Right forelimb (tissue), 1 donor: ENCODE data around the gene UNKL.

Experiments
- DNase-seq: peaks from one replicate; pipeline ENCODE4 v3.0.0-alpha.2; 2018

The UNKL gene

DNA sequence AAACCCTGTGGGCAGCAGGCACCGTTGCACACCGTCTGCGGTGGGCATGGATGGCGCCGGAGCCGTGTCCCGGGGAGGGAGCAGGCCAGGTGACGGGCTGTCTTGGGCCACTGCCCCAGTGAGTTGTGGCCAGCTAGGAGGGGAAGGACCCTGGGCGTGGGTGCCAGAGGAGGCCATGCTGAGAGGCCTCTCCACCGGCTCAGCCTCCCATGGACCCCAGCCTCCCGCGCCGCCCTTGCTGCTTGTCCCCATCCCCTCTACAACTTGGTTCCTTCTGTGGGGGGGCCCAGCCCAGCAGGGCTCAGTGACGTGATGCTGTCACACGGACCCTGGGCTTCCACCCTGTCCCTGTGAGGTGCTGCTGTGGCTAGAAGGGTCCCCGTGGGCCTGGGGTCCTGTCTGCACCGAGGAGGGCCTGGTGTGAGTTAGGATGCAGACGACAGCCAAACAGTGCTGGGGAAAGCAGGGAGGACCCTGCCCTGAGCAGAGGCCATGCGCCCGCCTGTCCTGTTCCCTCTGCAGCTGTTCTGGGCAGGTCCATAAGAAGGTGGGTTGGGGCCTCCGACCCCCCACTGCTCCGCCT is 93.8 kb downstream of the UNKL start:
- no peak for DNase-seq

DNA sequence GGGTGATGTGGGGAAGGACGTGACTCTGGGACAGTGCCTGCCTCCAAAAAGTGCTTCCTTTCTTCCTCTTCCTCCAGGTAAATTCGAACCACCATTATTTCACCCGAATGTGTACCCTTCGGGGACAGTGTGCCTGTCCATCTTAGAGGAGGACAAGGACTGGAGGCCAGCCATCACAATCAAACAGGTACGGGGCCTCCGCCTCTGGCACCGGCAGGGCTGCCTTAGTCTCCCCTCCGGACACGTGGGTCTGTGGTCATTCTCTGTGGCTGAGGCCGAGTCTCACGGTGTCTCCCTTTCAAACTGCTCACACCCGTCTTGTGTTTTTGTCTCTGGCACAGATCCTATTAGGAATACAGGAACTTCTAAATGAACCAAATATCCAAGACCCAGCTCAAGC is 94.4 kb downstream of the UNKL start:
- no peak for DNase-seq

DNA sequence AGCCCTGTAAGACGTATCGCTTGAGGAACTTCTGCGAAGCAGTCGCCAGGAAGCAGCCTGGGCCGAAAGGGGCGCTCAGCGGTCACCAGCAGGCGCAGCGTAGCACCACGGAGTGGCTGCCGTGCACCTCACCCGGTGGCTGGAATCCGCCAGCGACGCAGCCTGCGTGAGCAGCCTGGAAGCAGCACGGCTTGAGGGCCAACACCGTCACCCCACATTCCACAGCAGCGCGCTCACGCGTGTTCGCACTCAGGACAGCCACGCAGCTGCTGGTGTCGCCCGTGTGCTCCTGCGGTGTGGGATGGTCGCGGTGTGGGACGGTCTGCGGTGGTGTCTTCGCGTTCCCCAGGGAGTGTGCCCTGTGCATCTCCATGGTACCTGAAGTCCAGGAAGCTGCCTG is 95.5 kb downstream of the UNKL start:
- DNase-seq, result no peak

DNA sequence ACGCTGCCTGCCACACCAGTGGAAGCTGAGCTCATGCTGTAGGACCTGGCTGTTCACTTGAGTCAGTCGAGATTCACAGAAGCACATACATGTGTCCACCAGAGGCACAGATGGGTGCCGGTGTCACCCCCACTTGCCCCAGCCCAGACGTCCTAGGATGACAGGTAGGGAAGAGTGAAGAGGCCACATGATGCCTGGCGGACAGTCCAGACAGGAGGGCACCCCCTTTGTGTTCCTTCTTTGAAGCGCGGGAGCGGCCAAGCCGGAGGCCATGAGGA is 96.3 kb downstream of the UNKL start:
- no peak for DNase-seq

DNA sequence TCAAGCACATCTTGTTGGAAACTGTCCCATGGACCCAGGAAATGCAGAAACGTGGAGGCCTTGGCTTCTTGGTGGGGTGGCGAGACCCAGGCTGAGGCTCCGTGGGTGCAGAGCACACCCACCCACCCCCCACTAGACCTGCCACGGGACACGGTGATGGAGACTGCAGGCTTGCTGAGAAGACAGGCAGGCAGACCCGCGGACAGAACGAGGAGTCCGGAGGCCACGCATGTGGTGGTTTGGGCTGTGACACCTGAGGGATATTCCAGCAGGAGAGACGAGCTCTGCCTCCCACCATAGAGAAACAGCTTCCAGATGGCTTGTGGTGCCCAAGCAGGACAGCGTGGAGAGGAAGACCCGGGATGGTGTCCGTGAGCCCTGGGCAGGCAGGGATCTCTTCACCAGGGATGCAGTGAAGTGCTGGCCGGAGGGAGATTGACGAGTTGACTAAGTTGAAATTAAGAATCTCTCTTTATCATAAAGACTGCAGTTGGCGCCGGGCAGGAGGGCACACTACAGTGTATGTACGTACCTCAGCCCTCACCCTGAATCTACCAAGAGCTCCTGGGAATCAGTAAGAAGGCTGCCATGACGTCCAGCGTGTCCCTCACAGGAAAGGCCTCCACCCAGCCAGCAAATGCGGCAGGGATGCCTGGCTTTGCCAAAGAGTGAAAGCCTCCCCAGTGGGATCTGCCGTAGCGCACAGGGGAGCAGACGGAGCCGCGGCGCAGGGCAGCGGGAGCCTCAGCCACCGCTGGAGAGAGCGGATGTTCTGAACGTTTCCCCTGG is 96.8 kb downstream of the UNKL start:
- no peak for DNase-seq

DNA sequence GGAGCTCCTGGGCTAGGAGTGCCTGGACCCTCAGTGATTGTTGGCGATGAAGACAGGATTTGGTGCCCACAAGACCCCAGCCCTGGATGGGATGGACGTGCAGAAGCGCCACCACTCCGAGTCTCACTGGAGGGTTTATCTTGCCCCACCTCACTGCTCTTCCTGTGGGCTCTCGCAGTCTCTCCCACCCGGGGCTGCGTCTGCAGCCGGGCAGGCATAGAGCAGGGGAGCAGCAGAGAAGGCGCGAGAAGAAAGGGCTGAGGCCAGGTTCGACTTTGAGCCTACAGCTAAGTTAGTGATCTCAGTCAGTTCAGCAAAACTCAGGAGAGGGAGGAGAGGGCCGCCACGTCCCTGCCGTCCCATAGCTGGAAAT is 98.5 kb downstream of the UNKL start:
- no peak for DNase-seq

DNA sequence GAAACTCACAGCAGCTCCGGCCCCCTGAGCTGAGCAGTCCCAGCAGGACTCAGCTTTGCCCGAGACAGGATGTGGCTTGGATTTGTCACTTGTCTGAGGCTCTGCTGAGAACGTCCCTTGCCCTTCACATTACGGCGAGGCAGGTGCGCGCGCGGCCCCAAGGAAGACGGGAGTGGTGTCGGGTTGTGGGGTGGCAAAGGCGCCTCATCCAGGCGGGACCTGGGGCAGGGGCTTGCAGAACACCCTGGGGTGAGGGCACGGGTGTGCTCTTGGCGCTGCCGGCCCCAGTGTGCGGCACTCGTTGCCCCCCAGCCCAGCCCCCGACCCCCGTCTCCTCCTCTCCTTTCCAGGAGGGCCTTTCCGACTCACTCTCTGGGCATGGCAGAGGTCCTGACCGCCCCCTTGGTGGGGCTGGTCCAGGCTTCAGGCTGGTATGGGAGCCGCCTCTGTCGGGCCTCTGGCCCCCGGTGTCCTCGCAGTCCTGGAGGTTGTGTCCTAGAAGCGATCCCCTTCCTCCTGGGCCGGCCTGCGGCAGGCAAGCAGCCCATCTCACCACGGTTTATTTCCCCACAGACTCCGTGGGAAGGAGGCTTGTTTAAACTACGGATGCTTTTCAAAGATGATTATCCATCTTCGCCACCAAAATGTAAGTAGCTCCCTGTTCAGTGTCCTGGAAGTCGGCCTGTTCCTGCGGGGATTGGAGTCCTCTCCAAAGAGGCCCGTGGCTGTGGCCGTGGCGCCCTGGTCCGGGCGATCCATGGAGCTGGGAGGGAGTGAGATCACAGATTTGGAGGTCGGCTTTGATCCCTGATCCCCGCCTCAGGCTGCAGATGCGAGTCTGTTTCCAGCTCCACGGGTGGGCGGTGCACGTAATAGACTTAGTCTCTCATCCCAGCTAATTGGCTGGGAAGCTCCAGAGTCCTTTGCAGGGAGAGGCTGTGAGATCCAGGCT is 99.1 kb downstream of the UNKL start:
- DNase-seq, result no peak

DNA sequence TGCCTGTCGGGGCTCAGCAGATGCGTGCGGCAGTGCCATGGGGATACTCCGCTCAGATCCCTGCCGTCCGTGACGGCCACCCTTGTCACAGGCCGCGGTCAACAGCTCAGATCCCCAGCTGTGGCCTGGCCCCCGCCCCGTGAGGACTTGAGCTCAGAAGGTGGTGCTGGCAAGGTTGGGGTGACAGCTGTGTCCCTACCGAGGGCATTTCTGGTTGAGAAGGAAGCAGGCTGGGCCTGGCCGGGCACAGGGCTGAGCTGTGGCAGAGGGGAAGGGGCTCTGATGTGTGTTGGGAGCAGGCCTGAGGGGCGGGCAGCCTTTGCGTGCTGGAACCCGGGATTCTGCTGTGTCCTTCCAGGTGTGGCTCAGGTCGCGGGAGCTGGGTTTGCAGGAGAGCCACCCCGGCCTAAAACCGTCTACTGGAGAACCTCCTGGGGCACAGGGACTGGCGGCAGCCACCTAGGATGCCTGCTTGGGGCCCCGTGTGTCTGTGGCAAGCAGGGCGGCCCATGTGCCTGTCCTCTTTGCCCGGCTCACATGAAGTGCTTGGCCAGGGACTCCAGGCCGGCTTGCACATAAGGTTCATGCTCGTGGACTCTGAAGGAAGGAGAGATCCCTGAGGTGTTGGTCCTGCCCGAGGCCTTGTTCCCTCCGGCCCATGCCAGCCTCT is 100.0 kb downstream of the UNKL start:
- no peak for DNase-seq

DNA sequence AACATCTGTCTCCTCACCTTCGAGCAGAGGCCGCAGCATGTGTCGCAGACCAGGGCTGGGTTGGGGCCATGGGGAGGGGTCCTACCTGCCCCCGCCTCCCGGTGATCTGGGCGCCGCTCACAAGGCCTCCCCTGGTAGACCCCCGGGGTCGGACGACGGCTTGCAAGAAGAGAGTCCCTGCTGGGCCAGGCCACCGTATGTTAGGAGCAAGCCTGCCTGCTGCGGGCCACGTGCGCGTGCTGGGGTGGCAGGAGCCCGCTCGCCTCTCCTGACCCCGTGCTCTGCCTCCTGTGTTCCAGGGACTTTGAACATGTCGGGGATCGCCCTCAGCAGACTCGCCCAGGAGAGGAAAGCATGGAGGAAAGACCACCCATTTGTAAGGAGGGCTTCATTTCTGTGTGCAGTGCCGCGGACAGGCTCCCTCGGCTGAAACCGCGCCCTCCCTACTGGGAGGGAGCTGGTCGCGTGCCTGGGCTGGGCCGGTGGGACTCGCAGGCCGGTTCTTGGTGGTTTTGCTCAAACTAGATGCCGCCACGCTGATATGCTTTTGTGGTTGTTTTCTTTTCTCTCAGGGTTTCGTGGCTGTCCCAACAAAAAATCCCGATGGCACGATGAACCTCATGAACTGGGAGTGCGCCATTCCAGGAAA is 100.7 kb downstream of the UNKL start:
- DNase-seq, result no peak
